ENCODE measurements around the gene DGCR6L.
"Not testable (repeated sequence)": the region's sequence is repeated elsewhere in the genome, so short reads cannot be mapped to it uniquely, and the experiment has no call there.

Gene DGCR6L

DNA sequence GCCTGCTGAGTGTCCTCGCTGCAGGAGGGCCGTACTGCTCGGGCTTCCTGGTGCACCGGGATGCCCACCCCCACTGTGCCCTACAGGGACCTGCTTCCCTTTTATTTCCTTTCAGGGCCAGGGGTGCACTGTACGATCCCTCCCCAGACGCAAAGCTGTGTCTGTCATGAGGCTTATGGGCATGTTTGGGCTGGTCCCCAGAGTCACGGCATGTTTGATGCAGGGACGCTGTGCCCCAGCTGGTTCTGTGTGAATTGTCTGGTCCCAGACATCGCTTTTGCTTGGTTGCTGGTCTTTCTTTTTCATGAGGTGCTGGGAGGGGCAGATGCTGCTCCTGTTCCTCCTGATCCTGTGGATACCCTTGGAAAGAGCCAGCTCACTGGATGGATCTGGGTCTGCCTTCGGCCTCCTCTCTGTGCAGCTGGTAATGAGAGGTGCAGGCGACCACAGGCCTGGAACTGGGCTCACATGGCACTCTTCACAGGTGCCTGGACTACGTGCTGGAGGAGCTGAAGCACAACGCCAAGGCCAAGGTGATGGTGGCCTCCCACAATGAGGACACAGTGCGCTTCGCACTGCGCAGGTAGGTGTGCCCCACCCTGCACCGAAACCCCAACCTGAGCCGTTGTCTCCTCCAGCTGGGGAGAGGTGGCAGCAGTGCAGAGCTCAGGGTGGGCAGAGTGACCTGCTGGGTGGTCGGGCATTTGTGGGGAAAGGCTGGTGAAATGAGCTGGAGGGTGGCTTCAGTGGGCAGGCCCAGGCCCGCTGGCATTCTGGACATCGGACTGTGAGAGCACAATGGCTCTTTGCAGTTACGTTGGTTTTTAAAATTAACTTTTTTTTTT lies 10.8 kb downstream of the DGCR6L start:
- DNase-seq = not testable (repeated sequence)

DNA sequence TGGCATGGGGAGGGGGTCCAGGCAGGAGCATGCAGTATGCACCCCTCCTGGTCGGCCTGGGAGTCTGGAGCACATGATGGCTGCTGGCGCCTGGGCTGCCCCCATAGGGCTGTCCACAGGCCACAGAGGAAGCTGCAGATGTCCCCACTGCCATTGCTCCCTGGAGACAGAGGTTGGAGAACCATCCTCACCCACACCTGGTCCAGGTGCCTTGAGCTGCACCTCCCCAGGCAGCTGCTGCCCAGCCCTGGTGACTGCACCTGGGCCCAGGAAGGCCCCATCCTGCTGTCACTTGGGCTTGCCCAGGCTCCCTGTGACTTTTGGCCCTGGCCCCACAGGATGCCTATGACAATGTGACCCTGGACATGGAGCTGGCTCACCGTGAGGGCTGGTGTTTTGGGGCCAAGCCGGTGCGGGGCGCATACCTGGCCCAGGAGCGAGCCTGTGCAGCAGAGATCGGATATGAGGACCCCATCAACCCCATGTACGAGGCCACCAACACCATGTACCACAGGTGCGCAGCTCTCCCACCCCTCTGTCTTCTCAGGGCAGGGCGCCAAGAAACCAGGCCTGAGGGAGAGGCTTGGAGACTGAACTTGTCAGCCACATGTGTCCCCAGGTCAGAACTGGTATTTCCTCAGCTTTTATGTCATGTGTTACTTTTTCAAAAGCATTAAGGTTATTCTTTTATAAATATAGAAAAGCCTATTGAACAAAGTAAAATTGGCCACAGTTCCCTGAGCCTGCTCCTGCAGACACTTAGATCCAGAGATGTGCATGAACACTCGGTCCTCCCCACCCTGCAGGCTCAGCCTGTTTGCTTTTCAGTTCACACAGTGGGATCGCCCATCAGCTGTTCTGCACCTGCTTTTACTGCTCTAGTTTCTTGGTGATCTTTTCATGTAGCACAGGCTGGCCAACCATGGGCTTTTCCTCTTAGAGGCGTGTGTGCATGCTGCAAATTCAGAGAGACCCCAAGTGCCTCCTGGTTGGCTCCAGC lies 12.1 kb downstream of the DGCR6L start:
- not testable (repeated sequence) for DNase-seq

- not testable (repeated sequence) for DNase-seq
Measured at GRCh38 chr22:20306646-20307447, 13.0 kb downstream of the DGCR6L start.

- no peak for DNase-seq
Measured at GRCh38 chr22:20305894-20306645, 13.8 kb downstream of the DGCR6L start.

- not testable (repeated sequence) for DNase-seq
Measured at GRCh38 chr22:20305230-20305893, 14.5 kb downstream of the DGCR6L start.

DNA sequence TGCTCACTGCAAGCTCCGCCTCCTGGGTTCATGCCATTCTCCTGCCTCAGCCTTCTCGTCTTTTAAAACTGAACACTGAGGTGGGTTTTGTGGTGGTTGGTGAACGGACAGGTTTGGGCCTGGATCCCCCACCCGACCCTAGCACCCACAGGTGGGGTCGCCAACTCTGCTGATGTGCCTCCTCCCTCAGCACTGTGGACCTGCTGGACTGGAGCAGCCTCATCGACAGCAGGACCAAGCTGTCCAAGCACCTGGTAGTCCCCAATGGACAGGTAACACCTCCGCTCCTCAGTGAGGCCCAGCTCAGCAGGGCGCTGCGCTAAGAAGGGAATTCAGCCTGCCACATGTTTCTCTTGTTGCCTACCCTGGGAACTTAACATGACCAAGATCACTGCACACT lies 15.2 kb downstream of the DGCR6L start:
- no peak for DNase-seq

GRCh38 chr22:20303229-20303534 lies 16.7 kb downstream of the DGCR6L start:
- not testable (repeated sequence) for DNase-seq

DNA sequence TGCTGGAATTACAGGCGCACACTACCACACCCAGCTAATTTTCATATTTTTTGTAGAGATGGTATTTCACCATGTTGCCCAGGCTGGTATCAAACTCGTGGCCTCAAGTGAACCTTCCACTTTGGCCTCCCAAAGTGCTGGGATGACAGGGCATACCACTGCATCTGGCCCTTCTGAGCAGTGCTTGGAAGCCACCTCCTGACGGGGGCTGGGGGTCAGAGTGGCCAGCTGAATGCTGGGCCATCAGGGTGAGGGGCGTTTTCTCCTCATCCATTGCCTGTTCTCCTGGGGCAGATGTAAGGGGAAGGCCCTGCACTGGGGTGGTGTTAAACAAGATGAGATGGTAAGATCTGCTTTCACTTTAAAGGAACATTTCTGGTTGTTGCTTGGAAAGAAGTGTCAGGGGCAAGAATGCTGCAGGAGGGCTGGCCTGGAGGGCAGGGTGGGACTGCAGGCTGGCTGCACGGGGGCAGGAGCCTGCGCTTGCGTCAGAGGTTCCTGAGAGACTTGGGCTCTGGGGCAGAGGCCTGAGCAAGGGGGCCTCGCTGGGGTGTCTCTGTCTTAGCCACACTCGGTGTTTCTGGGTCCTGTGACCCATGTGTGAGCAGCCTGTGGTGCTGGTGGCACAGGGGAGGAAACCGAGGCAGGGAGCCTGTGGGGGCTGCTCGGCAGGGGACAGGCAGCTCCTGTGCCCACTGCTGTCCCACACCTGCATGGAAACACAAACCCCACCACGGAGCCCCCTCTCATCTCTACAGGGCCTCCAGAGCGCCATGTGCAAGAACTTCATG lies 17.2 kb downstream of the DGCR6L start:
- DNase-seq = no peak

DNA sequence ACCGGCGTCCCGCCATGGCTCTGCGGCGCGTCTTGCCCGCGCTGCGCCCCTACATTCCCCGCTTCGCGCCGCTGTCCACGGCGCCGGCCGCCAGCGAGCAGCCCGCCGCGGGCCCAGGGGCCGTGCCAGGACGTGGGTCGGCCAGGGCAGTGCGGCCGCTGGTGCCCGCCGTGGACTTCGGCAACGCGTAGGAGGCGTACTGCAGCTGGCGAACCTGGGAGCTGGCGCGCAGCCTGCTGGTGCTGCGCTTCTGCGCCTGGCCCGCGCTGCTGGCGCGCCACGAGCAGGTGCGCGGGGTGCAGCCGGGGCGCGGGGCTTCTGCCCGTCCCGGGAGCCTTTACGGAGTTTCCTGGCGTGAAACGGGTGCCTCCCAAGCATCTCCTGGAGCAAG lies 20.1 kb downstream of the DGCR6L start:
- no peak for DNase-seq

GRCh38 chr22:20298803-20299745 lies 20.8 kb downstream of the DGCR6L start:
- DNase-seq = peak; percentile 49

GRCh38 chr22:20298110-20298802 lies 21.6 kb downstream of the DGCR6L start:
- no peak for DNase-seq

GRCh38 chr22:20297414-20298109 lies 22.3 kb downstream of the DGCR6L start:
- DNase-seq = no peak

- DNase-seq = no peak
Measured at GRCh38 chr22:20296598-20296997, 23.3 kb downstream of the DGCR6L start.

DNA sequence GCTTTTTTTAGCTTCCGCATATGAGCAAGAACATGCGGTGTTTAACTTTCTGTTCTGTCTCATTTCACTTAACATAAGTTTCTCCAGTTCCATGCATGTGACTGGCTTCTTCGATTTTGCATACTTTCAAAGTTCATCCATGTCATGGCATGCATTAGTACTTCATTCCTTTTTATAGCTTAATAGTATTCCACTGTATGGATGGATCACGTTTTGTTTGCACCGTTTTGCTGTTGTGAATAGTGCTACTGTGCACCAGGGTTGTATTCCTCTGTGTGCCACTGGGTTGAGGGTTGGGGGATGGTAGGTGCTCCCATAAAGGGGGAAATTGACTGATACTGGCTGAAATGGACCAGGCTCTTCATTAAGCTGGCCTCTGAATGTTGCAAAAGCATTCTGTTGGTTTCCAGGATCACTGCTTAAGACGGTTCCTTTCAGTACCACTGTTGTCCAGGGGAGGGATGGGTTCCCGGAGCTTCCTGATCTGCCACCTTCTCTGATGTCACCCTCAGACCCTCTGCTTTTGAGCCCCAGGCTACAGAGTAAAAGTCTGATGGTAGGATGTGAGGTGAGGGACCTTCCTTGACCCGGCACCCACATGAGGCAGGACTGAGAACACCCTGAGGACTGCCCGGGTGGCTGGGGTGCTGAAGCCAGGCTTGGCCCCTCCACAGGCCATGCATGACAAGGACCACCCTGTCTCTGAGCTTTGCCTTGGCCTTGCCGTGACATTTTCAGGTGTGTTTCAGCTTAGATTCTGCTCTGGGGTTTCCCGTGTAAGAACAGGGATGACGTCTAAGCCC lies 24.4 kb downstream of the DGCR6L start:
- no peak for DNase-seq

GRCh38 chr22:20292673-20293232 lies 27.1 kb downstream of the DGCR6L start:
- no peak for DNase-seq

GRCh38 chr22:20292108-20292507 lies 27.8 kb downstream of the DGCR6L start:
- no peak for DNase-seq

GRCh38 chr22:20291604-20292063 lies 28.2 kb downstream of the DGCR6L start:
- DNase-seq = no peak

Data from NCI-H2029 treated with DMSO at 0.1 percent for 48 hours (cell line).